ENCODE measurements around the gene HHAT.

- TF ChIP-seq POLR2AphosphoS2 (conservative IDR thresholded peaks at IDR 0.05; ENCODE audit: low read length) (no peak), POLR2A (IDR thresholded peaks at IDR 0.05; ENCODE audit: low read length) (no peak), KDM1A (IDR thresholded peaks at IDR 0.05; ENCODE audit: low read depth) (no peak), CTCF (IDR thresholded peaks at IDR 0.05) (no peak), ELK1 (IDR thresholded peaks at IDR 0.05; ENCODE audit: low read depth, low read length) (no peak), SREBF2 (IDR thresholded peaks at IDR 0.05) (no peak), TP53 (CRISPR knock-in tag; IDR thresholded peaks at IDR 0.05) (no peak), BCL3 (IDR thresholded peaks at IDR 0.05) (no peak), RCOR1 (IDR thresholded peaks at IDR 0.05; ENCODE audit: low read depth, low read length) (no peak)
These were observed 16.8 kb upstream of the HHAT start for GRCh38 chr1:210311726-210312493.
